NCI-H748 (cell line): ENCODE measurements around the gene CFAP97D1.

Experiments
- DNase-seq: peaks from one replicate; lab custom pipeline; 2025; ENCODE audit not compliant: unreplicated experiment; lab: John Stamatoyannopoulos, UW

CFAP97D1 gene

DNA sequence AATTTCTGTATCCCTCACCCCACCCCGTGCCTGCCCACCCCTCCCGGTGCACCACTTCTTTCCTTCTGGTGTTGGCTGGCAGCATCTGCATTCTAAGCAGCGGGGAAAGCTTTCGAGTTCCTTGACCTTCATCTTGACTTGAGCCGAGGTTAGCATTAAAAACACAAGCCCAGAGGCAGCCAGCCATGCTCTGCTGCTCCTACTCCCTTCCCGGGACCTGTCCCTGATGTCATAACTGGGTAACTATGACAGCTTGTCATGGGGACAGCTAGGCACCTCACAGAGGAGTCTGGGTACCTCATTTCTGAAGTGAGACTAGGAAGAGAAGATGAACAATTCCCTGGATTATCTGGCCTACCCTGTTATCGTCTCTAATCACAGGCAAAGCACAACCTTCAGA is at the start of gene CFAP97D1:
Gene CFAP97D1, plus strand, starts transcription at position 301 of the 400 bp plus-strand sequence. Its CDS starts 28 bp downstream, at position 329.
- no peak for DNase-seq

DNA sequence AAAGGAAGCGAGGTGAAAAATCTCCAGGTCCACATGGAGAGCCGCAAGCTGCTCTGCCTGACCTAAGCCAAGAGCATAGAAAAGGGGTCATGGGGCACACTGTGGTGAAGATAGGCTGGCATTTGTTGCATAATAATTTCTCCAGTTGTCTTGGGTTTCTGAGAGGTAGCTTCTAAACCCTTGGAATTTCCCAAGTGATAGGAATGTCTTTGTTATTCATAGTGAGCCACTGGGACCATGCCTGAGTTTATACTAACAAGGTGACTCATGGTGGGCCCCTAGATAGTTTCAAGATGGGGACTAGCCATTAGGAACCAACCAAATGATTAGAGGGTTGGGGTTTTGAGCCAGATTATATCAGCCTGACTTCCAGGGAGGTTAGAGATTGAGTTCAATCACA is 47.3 kb upstream of the CFAP97D1 start:
- no peak for DNase-seq

GRCh38 chr17:43733956-43734355 is 46.3 kb upstream of the CFAP97D1 start:
- DNase-seq, result no peak

GRCh38 chr17:43734376-43734775 is 45.9 kb upstream of the CFAP97D1 start:
- DNase-seq, result no peak

- no peak for DNase-seq
These were observed 43.8 kb upstream of the CFAP97D1 start for GRCh38 chr17:43736389-43736788.

GRCh38 chr17:43737722-43738121 is 42.5 kb upstream of the CFAP97D1 start:
- DNase-seq, result no peak

DNA sequence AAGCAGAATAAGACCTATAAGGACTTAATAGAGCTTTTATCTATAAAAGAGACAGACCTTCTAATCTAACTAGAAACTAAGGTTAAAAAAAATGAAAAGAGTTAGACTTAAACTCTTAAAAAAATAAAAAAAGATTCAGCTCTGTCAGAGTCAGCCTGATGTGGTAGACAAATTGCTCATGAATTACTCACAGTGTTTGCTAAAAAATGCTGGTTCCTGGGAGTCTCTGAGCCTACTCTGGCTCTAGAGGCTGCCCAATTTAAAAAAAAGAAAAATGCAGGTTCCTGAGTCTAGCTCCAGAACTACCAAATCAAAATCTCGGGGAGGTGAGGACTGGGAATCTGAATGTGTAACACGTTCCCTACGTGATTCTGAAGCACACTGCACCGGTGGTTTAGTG is 39.7 kb upstream of the CFAP97D1 start:
- no peak for DNase-seq

- DNase-seq, result no peak
These were observed 38.6 kb upstream of the CFAP97D1 start for GRCh38 chr17:43741636-43742035.

GRCh38 chr17:43745541-43745940 is 34.7 kb upstream of the CFAP97D1 start:
- no peak for DNase-seq

- DNase-seq, result no peak
These were observed 30.1 kb upstream of the CFAP97D1 start for GRCh38 chr17:43750153-43750552.

DNA sequence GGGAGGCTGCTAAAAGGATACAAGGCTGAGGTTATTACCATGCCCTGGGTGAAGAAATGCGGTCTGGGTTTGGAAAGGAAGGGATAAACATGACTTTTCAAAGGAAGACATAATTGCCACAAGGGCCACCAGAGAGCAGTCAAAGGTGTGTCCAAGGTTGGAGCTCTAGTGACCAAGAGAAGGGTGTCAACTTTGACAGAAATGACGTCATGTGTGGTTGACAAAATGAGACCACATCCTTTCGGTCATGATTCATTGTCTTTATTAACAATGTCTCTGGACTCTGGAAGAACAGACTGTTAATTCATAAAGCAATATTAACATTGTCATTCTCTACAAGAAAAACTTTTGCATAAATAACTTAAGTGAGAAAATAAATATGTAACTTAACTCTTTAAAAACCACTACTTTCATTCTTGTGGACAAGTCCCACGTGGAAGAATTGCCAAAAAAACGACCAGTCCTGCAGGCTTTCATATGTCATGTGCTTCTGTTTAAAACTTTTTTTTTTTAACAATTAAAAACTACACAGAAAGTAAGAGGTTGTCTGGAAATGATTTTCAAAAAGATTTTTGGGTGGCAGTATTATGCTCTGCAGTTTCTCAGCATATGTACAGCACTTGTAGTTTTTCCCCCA is 26.6 kb upstream of the CFAP97D1 start:
- DNase-seq, result no peak

- DNase-seq, result no peak
These were observed 25.3 kb upstream of the CFAP97D1 start for GRCh38 chr17:43754947-43755346.

DNA sequence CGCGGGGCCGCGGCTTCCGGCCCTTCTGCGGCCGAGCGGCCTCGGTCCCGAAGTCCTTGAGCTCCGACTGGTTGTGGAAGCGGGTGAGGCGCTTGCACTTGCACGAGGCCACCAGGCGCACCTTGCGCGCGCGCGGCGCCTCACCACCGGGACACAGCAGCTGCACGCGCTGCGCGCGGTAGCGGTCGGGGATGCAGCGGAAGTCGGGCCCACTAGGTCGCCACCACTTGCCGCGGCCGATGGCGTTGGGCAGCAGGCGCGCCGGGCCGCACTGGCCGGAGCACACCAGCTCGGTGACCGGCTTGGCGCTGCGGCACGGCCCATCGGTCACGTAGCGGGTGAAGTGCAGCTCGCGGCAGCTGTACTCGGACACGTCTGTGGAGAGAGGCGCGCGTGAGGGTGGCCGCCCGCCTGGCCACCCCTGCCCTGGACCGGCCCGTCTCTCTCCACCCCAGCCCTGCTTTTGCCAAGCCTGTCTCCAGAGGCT is 24.8 kb upstream of the CFAP97D1 start:
- DNase-seq, result peak; percentile 81

DNA sequence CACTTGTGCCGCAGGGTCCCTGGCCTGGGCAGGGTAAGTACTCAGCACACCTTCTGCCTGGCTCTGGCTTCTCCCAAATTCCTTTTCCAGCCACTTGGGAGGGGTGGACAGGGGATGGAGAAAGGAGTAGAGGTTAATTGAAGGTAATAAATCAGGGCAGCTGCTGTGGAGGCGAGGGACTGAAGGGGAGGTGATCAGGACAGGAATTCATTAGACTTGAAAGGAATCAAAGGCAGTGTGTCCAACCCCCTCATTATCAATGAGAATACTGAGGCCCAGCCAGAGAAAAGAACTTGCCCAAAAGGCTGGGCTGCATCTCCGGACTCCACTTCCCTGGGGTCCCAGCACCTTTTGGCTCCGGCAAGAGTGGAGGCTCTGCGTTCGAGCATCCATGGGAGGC is 24.0 kb upstream of the CFAP97D1 start:
- no peak for DNase-seq

- DNase-seq, result no peak
These were observed 23.0 kb upstream of the CFAP97D1 start for GRCh38 chr17:43757171-43757660.

- DNase-seq, result no peak
These were observed 22.1 kb upstream of the CFAP97D1 start for GRCh38 chr17:43758086-43758485.

GRCh38 chr17:43758497-43759174 is 21.6 kb upstream of the CFAP97D1 start, which contains the start of gene SOST:
Gene SOST, minus strand, starts transcription at chr17:43758791. Its CDS starts 50 bp downstream, at chr17:43758741.
- no peak for DNase-seq

- DNase-seq, result no peak
These were observed 20.4 kb upstream of the CFAP97D1 start for GRCh38 chr17:43759836-43760235.

- peak; percentile 89 for DNase-seq
These were observed 19.9 kb upstream of the CFAP97D1 start for GRCh38 chr17:43760254-43760852.

- DNase-seq, result peak; percentile 57
These were observed 13.7 kb upstream of the CFAP97D1 start for GRCh38 chr17:43766413-43767052.

GRCh38 chr17:43767053-43767712 is 13.1 kb upstream of the CFAP97D1 start:
- no peak for DNase-seq
